Middle frontal gyrus (tissue), 1 donor: ENCODE measurements around the gene TRPV4.

ENCODE experiments used
- DNase-seq: peaks from one replicate; pipeline ENCODE4 v3.0.0-alpha.2; 2015; ENCODE audit warnings: low spot score; ENCODE audit errors: extremely low spot score

The TRPV4 gene

GRCh38 chr12:109781668-109782325 is 51.4 kb downstream of the TRPV4 start:
- DNase-seq, result no peak

GRCh38 chr12:109779382-109779781 is 53.8 kb downstream of the TRPV4 start:
- no peak for DNase-seq

- DNase-seq, result no peak
These were observed 54.5 kb downstream of the TRPV4 start for GRCh38 chr12:109778684-109779083.

DNA sequence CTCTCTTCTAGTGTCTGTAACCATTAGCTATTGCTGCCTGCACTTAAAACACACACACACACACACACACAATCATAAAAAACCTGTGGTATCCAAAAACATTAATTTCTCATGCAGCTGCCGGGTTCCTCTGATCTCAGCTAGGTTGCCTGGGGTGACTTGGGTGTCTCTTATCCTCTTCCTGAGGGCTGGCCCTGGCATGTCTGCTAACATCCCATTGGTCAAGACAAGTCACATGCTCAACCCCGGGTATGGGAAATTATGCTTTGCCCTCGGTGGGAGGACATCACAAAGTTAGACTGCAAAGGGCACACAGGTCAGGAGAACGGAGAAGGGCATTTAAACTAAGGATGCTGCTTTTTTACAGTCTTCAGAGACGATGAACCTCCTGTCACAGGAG is 55.7 kb downstream of the TRPV4 start:
- no peak for DNase-seq

DNA sequence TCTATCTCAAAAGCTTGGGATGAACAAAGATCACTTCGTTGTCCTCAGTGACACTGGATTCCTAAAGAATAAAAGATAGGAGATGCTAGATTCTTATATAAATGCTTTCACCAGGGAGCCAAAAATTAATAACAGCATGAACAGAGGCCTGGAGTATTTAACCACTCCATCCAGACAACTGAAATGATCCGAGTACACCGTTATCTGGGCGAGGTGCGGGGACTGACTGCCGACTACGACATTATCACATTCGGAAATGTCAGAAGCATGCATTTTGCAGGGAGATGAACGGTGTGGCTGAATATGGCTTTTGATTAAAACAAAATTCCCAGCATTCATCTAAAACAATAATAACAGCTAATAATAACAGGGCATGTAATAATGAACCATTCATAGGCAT is 56.6 kb downstream of the TRPV4 start:
- no peak for DNase-seq

- DNase-seq, result peak; percentile 62
These were observed 57.9 kb downstream of the TRPV4 start for GRCh38 chr12:109775172-109775881.

- no peak for DNase-seq
These were observed 59.7 kb downstream of the TRPV4 start for GRCh38 chr12:109773384-109774011.

DNA sequence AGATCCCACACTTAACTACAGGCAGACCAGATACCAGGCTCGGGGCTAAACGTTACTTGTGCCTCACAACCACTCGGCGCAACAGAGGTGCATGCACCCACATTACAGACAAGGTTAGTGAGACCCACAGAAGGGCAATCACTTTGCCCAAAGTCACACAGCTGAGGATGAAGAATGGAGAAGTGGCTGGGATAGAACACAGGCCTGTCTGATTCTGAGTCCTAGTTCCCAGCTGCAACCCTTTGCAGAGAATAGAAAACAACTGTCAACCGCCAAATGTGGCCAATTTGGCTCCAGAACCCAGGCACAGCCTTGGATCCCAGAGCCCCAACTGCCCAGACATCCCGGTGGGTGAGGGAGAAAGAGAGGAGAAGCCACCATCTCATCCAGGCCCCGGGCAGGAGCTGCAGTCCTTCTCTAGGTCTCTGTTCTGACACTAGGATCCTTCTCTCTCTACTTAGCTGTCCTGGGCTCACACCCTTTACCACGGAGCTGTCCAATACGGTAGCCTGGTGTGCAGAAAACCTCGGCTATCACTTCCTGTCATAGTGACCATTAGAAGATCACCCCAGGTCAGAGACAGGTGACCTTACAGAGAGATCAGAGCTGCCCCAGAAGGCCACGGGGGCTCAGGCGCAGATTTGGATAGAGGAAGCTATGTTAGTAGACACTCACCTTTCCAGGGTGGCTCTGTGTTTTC is 60.4 kb downstream of the TRPV4 start:
- no peak for DNase-seq

DNA sequence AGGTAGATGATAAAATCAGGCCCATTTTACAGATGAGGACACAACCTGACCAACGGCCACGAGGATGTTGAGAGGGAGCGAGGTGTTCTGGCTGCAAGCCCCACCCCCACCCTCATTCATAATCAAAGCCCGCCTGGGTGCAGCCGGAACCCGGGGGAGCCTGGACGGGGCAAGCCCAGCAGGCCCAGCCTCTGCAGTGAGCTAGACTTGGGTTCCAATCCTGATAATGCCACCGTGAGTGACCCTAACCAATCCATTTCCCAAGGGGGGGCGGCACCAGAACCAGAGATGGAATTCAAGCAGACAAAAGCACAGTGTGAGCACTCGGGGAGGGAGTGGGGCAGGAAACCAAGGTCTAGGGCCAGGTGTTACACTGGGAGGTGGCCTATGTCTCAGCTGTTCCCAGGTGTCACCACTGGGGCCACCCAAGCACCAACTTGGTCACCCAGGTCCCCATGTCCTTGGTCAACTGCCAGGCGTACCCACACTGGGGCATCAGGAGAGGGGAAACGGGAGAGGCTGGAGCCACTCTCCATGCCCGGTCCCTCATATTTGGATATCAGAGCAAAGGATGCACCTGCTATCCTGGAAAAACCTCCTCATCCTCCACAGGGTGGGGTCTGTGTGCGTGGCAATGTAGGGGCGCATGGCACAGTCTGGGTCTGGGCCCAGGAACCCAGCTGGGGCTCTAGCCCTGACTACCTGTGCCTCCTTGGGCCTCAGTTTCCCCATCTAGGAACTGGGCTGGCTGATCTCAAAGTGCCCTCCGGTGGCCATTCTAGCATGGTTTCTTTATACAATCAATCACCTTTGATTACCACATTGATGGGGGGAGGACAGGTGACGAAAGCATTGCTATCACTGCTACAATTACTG is 61.2 kb downstream of the TRPV4 start:
- no peak for DNase-seq

DNA sequence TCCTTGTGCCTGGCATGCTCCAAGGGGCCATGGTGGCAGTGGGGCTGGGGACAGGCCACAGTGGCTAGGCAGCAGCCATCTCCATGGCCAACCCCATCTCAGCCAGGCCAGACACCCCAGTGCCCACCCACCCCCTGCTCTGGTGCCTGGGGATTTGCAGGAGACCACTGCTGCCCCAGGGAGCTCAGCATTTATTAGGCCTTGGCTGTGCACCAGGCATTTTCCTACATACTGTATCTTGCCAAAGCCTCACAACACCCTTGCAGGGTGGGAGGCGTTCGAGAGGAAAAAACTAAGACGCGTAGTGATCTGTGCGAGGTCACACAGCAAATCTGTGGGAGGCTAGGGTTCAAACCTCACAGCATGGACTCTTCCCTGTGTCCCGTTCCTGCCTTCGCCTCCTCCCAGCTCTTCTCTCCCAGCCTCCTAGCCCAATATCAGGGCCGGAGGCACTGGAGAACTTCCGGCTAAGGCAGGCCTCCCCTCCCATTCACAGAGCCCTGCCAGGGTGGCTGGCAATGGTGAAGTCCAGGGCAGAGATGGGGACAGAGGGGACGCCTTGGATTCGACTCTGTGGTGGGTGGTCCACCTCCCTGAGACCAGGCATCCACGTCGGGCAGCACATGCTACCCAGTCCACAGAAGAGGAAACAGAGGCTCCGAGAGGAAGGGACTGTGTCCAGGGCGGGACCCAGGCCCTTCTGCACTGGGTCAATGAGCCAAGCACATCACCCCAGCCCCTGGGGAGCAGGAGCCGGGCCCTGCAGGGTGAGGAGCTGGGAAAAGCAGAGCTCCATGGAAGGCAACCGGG is 62.1 kb downstream of the TRPV4 start:
- DNase-seq, result no peak

GRCh38 chr12:109770104-109770860 is 62.9 kb downstream of the TRPV4 start:
- DNase-seq, result no peak

DNA sequence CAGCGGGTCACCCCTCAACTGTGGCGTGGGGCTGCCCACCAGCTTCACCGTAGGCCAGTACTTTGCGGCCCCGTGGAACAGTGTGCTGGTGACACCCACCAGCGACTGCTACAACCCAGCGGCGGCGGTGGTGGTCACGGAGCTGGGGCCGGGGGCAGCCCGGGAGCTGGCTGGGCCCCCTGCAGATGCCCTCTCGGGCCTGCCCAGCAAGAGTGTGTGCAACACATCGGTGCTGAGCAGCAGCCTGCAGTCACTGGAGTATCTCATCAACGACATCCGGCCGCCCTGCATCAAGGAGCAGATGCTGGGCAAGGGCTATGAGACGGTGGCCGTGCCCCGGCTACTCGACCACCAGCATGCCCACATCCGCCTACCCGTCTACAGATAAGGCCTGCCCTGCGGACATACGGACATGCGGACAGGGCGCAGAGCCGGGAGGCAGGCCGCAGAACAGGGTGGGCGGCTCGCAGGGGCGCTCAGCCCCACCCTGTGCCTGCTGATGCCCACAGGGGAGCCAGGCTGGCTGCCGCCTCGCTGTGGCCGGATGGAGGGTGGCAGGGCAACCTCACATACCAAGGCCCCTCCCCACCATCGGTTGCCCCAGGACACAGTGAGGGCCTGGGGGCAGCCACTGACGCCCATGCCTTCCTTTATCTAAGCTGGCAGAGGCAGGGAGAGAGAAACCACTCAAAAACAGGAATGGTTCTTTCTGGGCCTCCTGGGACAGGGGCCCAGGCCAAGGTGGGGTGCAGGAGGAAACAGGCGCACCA is 64.1 kb downstream of the TRPV4 start:
- DNase-seq, result no peak

DNA sequence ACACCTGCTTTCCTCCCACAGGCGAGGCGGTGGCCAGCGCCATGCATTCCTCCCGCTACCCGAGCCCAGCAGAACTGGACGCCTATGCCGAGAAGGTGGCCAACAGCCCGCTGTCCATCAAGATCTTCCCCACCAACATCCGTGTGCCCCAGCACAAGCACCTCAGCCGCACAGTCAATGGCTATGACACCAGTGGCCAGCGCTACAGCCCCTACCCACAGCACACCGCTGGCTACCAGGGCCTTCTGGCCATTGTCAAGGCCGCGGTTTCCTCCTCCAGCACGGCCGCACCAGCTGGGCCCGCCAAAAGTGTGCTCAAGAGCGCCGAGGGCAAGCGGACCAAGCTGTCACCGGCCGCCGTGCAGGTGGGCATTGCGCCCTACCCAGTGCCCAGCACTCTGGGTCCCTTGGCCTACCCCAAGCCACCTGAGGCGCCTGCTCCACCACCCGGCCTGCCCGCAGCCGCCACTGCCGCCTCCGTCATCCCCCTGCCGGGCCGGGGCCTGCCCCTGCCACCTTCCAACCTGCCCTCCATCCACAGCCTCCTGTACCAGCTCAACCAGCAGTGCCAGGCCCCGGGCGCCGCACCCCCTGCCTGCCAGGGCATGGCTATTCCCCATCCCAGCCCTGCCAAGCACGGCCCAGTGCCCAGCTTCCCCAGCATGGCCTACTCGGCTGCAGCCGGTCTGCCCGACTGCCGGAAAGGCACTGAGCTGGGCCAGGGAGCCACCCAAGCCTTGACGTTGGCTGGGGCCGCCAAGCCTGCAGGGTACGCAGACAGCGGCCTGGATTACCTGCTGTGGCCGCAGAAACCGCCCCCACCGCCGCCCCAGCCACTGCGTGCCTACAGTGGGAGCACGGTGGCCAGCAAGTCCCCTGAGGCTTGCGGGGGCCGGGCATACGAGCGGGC is 65.0 kb downstream of the TRPV4 start:
- DNase-seq, result no peak

DNA sequence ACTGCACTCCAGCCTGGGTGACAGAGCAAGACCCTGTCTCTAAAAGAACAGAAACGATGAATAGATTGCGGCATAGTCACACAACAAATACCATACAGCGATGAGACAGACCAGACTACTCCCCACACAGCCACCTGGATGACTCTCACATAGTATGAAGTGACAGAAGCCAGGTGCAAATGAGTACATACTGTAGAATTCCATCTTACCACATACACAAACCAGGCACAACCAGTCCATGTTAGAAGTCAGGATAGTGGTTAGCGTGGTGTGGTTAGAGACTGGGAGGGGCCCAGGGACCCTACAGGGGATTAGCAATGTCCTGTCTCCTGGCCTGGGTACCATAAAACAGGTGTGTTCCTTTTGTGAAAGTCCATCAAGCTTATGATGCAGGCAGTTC is 65.7 kb downstream of the TRPV4 start:
- DNase-seq, result no peak

DNA sequence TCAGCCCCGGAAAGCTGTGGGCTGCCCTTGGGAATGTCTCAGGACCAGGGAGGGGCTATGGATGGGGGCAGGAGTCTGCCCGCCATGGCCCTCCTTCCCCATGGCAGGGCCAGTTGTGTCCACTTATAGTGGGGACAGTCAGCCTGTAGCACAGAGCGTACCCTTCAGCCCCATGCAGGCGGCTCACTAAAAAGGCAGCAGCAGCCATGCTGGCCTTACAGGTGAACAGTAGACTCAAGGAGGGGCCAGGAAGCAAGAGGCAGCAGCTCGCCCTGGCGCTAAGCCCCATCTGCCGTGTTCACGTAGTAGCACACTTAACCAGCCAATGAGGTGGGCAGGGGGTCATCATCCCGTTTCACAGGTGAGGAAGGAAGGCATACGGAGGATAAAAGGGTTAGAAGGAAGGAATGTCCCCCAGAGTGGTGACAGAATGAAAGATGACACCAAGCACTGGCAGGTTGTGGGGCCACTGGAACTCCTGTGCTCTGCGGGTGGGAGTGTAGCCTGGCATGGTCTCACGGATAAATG is 66.9 kb downstream of the TRPV4 start:
- no peak for DNase-seq

DNA sequence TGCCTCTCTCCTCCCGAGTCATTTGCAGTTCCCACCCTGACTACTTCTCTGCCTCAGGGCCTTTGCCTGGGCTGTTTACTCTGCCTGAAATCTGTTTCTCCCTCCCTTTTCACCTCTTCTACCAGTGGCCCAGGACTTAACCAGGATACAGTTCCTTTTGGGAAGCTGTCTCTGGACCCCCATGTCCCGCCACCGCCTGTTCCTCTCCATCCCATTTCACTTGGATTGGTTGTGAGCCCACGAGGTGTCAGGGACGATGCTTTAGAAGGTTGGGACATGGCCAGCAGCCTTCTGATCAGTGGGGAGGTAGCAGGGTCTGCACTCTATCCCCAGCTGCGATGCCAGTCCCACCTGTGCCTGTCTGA is 67.8 kb downstream of the TRPV4 start:
- no peak for DNase-seq

- DNase-seq, result no peak
These were observed 68.3 kb downstream of the TRPV4 start for GRCh38 chr12:109764776-109765445.
